SU-DHL-6 (cell line): Measurements from ENCODE around the gene FBRSL1.

Experiments used
- H2AFZ ChIP-seq: fragments of 200-600 bp; sonication (generic); 2 replicates; pipeline ENCODE4 v1.6.1; 2014; ENCODE audit warnings: low read depth, mild to moderate bottlenecking, moderate library complexity, mixed read lengths, antibody characterized with exemption, low read length; ENCODE audit not compliant: severe bottlenecking
- H3F3A ChIP-seq: fragments of 200-600 bp; shearing (Covaris generic); 2 replicates; pipeline ENCODE4 v1.6.0; 2016; ENCODE audit warnings: antibody characterized with exemption, mild to moderate bottlenecking; ENCODE audit not compliant: insufficient read depth
- H3K27ac ChIP-seq: fragments of 200-600 bp; sonication (generic); 2 replicates; pipeline ENCODE4 v1.5.1; 2016; ENCODE audit warnings: low read depth, mild to moderate bottlenecking, low read length, moderate library complexity, mixed read lengths
- H3K27me3 ChIP-seq: fragments of 200-600 bp; sonication (generic), shearing (Covaris generic); 2 replicates; pipeline ENCODE4 v1.6.0; 2014; ENCODE audit warnings: mild to moderate bottlenecking, low read length
- H3K36me3 ChIP-seq: fragments of 200-600 bp; sonication (generic); 2 replicates; pipeline ENCODE4 v1.6.1; 2014; ENCODE audit warnings: mild to moderate bottlenecking, low read length, mixed read lengths
- H3K4me2 ChIP-seq: fragments of 300-600, 200-600 bp; shearing (Covaris generic), sonication (generic); 2 replicates; pipeline ENCODE4 v1.6.0; 2014; ENCODE audit warnings: low read length, low read depth, mild to moderate bottlenecking; ENCODE audit not compliant: poor library complexity, severe bottlenecking
- H3K4me3 ChIP-seq: fragments of 200-600 bp; sonication (generic); 2 replicates; pipeline ENCODE4 v1.5.1; 2014; ENCODE audit warnings: antibody characterized with exemption, low read length, mild to moderate bottlenecking, mixed read lengths; ENCODE audit not compliant: insufficient read depth, poor library complexity, severe bottlenecking
- H3K79me2 ChIP-seq: fragments of 200-600 bp; sonication (generic); 2 replicates; pipeline ENCODE4 v1.6.1; 2014; ENCODE audit warnings: mild to moderate bottlenecking, low read length, moderate library complexity; ENCODE audit not compliant: insufficient read depth
- H3K9ac ChIP-seq: fragments of 200-600 bp; sonication (generic); 2 replicates; pipeline ENCODE4 v1.7.0; 2014; ENCODE audit warnings: mild to moderate bottlenecking, low read length
- H3K9me2 ChIP-seq: fragments of 200-600 bp; sonication (generic); replicated peaks from 2 replicates; pipeline ENCODE4 v1.6.1; 2014; ENCODE audit warnings: low read length; ENCODE audit not compliant: insufficient read depth
- H3K9me3 ChIP-seq: fragments of 200-600 bp; sonication (generic); 2 replicates; pipeline ENCODE4 v1.6.1; 2014; ENCODE audit warnings: low read length, mixed read lengths; ENCODE audit not compliant: insufficient read depth
- H4K20me1 ChIP-seq: fragments of 200-600 bp; sonication (generic); 2 replicates; pipeline ENCODE4 v1.6.1; 2014; ENCODE audit warnings: low read depth, mild to moderate bottlenecking, antibody characterized with exemption, low read length, moderate library complexity, mixed read lengths
- EZH2phosphoT487 ChIP-seq: fragments of 200-600 bp; sonication (generic), shearing (Covaris generic); conservative IDR thresholded peaks from 2 replicates; pipeline ENCODE4 v1.6.1; 2018; ENCODE audit warnings: mild to moderate bottlenecking, antibody characterized with exemption, low read length, moderate library complexity, mixed read lengths
- TF ChIP-seq, protein P1 (sequence below): fragments of 200-600 bp; sonication (generic); IDR thresholded peaks from one replicate; pipeline ENCODE4 v1.5.1; 2017; ENCODE audit warnings: antibody characterized with exemption, mild to moderate bottlenecking, low read length, moderate library complexity; ENCODE audit not compliant: insufficient read depth, poor library complexity, severe bottlenecking

The FBRSL1 gene

DNA sequence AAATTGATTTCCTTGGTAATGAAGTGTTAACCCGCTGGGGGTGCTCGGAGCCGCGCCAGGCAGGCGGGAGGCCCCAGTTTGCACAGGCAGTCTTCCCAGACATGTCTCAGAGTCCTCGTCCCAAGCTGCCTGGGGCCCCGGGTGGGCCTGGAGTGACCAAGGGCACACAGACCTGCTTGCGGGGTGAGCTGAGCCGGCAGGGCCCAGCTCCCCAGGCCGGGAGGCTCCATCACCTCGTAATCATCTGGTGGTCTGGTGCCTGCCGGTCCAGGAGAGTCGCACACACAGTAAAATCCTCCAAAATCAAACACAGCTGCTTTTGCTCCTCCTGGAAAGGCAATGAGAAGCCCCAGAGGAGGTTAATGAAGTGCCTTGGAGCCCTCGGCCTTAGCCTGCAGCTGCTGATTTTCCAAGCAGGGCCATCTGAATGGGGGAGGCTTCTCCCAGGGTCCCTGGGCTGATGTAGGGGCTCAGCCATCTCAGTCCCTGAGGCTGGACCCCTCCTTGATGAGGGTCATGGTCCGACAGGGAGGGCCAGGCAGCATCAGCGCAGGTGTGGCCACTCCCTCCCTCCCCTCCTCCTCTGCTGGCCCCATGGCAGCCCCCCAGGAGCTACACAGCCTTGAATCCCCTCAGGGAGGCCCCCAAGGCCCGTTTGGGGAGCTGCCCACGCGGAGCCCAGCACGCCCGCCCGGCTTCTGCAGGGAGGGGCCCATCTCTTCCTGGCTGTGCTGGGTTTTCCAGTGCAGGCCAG lies 39.4 kb upstream of the FBRSL1 start:
- no peaks in the 10 kb centered on the region for H4K20me1 ChIP-seq
- no peaks in the 10 kb centered on the region for H3K9me3 ChIP-seq
- no peaks in the 10 kb centered on the region for H3K27me3 ChIP-seq
- H3K9ac ChIP-seq = no peak overlapping the region
- TF ChIP-seq EZH2phosphoT487 = no peak
- TF ChIP-seq, protein P1, sequence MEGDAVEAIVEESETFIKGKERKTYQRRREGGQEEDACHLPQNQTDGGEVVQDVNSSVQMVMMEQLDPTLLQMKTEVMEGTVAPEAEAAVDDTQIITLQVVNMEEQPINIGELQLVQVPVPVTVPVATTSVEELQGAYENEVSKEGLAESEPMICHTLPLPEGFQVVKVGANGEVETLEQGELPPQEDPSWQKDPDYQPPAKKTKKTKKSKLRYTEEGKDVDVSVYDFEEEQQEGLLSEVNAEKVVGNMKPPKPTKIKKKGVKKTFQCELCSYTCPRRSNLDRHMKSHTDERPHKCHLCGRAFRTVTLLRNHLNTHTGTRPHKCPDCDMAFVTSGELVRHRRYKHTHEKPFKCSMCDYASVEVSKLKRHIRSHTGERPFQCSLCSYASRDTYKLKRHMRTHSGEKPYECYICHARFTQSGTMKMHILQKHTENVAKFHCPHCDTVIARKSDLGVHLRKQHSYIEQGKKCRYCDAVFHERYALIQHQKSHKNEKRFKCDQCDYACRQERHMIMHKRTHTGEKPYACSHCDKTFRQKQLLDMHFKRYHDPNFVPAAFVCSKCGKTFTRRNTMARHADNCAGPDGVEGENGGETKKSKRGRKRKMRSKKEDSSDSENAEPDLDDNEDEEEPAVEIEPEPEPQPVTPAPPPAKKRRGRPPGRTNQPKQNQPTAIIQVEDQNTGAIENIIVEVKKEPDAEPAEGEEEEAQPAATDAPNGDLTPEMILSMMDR = no peak
- H3K9me2 ChIP-seq = no peaks in the 10 kb centered on the region
- H3F3A ChIP-seq = no peaks in the 10 kb centered on the region
- no peak overlapping the region for H2AFZ ChIP-seq
- H3K4me2 ChIP-seq = no peak overlapping the region
- no peaks in the 10 kb centered on the region for H3K79me2 ChIP-seq
- H3K4me3 ChIP-seq = no peak overlapping the region
- no peaks in the 10 kb centered on the region for H3K36me3 ChIP-seq
- H3K27ac ChIP-seq = no peak overlapping the region

DNA sequence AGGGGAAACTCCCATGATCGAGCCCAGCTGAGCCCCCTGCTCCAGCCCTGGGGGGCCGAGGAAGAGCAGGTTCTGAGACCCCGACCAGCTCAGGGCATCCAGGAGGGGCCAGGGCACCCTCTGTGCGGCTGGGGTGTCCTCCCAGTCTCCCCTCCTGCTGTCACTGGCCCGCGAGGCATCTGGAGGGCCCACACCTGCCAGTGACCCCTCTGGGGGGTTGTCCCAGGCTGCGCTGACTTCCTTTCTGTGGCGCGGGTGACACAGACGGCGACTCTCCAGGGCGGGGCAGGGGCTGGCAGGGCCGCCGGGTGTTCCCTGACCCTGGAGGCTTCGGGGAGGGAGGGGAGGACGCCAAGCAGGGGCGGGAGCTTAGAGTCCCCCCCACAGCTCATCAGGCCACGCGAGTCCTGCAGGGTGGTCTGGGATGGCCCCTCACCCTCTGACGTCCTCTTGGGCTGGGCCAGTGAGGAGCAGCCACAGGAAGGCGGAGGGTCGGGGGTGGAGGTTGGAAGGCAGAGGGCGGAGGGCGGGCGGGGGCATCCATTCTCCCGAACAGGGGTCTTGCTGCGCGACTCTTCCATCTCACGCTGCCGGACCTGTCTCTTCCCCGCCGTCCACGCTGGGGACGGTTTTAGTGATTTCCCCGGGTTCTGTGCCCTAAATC lies 38.6 kb upstream of the FBRSL1 start:
- Histone ChIP-seq H3K27ac (no peak overlapping the region), H2AFZ (no peak overlapping the region), H3K79me2 (no peaks in the 10 kb centered on the region), H3K4me2 (no peak overlapping the region), H3K9me2 (no peaks in the 10 kb centered on the region), H3K36me3 (no peaks in the 10 kb centered on the region), H3K27me3 (no peaks in the 10 kb centered on the region), H3K9me3 (no peaks in the 10 kb centered on the region), H3K4me3 (no peak overlapping the region), H3K9ac (no peak overlapping the region), H4K20me1 (no peaks in the 10 kb centered on the region), H3F3A (no peaks in the 10 kb centered on the region)
- TF ChIP-seq, protein P1 = no peak
- TF ChIP-seq EZH2phosphoT487 = no peak

DNA sequence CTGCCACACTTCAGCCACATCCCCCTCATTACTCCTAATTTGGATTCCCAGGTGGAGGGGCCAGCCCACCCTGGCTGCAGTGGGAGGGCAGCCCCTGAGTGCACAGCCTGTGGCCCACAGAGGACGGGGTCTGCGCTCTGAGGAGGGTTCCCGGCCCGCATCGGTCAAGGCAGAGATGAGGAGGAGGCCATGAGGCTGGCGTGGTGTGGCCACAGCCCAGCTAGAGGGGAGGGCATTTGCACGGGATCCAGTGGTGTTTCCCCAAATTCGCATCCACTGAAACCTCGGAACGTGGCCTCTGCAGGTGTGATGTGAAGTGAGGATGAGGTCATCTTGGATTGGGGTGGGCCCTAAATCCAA lies 38.1 kb upstream of the FBRSL1 start:
- Histone ChIP-seq H3K27ac (no peak overlapping the region), H2AFZ (no peak overlapping the region), H3K4me2 (no peak overlapping the region), H3K4me3 (no peak overlapping the region), H3K36me3 (no peaks in the 10 kb centered on the region), H3K9me2 (no peaks in the 10 kb centered on the region), H3K79me2 (no peaks in the 10 kb centered on the region), H3F3A (no peaks in the 10 kb centered on the region), H3K27me3 (no peaks in the 10 kb centered on the region), H3K9me3 (no peaks in the 10 kb centered on the region), H3K9ac (no peak overlapping the region), H4K20me1 (no peaks in the 10 kb centered on the region)
- no peak for TF ChIP-seq EZH2phosphoT487
- TF ChIP-seq, protein P1 = no peak
